AG09309 (cell line): ENCODE data around the gene ZNF883.

ENCODE experiments used
- DNase-seq: peaks from one replicate; pipeline ENCODE4 v3.0.0-alpha.2; 2010; ENCODE audit warnings: low read depth
- H3K4me3 ChIP-seq: 2 replicates; pipeline ENCODE4 v1.5.1; 2011; ENCODE audit warnings: mild to moderate bottlenecking, low read depth, low read length, moderate library complexity; ENCODE audit not compliant: control insufficient read depth
- CTCF ChIP-seq: IDR thresholded peaks from 2 replicates; pipeline ENCODE4 v1.5.1; 2011; ENCODE audit warnings: mild to moderate bottlenecking, low read depth, low read length, inconsistent platforms; ENCODE audit not compliant: insufficient read depth, control insufficient read depth; ENCODE audit errors: missing control alignments

ZNF883 gene

DNA sequence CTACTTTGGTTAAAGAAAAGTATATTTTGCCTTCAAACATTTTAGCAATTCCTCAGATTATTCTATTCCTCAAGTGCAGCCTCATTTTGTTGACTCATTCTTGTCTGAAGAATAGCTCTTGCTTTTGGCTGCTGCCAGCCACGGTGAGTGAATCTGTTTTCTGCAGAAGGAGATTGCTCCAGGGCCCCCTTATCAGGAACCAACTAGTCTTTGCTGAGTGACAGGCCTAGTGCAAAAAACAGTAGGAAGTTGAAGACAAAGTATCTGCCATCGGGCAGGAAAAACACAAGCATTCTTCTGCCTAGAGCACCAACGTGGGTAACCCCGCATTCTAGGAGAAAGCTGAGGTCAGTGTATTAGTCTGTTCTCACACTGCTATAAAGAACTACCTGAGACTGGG, 42.3 kb downstream of the ZNF883 start:
- DNase-seq: no peak
- no peak for TF ChIP-seq CTCF
- no peak overlapping the region for H3K4me3 ChIP-seq

DNA sequence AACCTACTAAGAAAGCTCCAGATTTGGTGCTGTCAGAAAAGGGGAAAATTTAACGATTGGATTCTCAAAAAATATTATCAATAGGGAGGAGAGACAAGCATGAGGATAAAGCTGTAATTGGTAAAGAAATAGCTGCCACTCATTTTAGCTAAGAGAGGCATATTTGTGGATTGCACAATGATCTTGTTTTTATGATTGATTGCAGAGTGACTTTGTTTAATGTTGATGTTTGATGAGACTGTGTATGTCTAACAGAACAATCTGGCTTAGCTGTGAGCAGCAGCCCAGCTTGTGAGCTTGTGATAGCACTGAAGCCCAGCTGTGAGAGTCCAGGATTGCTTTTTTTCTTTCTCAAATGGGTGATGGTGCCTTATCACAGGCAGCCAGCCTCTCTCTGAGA, 56.4 kb downstream of the ZNF883 start:
- no peak for DNase-seq
- H3K4me3 ChIP-seq: no peak overlapping the region
- no peak for TF ChIP-seq CTCF

DNA sequence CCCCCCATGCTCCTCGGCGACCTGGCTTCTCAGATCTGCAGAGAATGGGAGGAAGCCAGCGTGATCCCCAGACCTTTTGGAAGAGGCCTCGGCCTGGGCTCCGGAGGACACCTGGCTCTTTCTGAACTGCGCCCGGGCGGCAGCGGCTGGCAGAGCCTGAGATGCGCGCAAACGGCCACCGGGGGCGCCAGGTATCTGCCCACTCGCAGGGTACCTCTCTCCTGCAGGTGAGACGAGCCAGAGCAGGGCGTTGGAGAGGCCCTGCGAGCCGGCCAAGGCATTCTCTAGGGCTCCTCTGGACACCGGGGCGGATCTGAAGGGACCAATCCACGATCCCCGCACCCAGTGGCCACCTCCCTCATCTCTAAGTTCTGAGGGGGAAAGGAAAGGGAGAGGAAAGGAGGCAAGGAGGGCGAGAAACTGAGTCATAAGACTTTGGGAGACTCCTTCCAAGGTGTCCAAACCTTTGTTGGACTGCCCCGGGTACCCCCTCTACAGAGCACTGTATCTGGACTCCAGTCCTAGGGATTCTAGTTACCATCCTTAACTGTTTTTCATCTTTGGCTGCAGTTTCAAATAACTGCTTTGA, 66.3 kb downstream of the ZNF883 start:
- no peak for DNase-seq
- no peak overlapping the region for H3K4me3 ChIP-seq
- no peak for TF ChIP-seq CTCF

DNA sequence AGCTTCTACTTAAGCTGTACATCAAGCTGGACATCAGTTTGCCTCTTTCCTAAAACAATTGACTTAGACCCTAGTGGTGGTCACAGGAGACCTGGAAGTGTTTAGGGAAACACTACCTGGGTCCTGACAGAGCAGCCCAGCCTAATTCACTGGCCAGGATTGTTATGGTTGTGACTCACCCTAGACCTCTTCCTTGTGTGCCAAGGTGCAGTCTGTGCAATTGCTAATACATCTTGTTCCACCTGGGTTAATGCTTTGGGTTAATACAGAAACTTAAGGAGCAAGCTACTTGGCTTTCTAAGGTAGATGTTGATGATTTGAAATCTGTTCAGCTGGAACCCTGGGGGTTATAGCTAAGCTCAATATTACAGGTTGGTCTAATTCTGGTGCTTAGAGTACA, 72.6 kb downstream of the ZNF883 start:
- no peak for TF ChIP-seq CTCF
- DNase-seq: no peak
- H3K4me3 ChIP-seq: no peak overlapping the region

DNA sequence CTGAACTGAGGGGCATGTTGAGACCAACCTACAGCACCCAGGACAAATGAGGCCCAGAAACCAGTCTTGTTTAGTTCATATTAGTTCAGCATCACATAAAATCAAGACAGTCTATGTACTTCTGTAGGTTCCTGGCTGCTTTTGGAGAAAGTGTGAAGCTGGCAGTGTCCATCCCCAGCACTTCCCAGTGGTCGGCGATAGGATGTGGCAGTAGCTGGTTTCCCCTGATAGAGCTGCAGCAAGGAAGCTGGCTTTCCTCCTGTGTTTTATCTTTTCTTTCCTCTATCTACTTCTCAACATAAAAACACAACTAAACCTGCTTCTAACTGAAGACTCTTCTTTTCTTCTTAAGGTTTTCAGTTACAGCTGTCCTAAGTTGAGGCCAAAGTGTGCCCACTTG, 78.3 kb downstream of the ZNF883 start:
- no peak overlapping the region for H3K4me3 ChIP-seq
- TF ChIP-seq CTCF: no peak
- DNase-seq: no peak

GRCh38 chr9:112925058-112925641, 86.8 kb downstream of the ZNF883 start:
- peak; percentile 44 for TF ChIP-seq CTCF
- DNase-seq: no peak
- no peak overlapping the region for H3K4me3 ChIP-seq
